HG03196 (cell line): ENCODE results near the gene SLC35A2.
"Not testable (repeated sequence)": the region's sequence is repeated elsewhere in the genome, so short reads cannot be mapped to it uniquely, and the experiment has no call there.

Source experiments
- ATAC-seq: cut with Tn5 transposase; IDR thresholded peaks from one replicate; pipeline ENCODE4 v1.9.1; 2021; ENCODE audit not compliant: unreplicated experiment

Gene SLC35A2

GRCh38 chrX:48854121-48854804 is 57.2 kb downstream of the SLC35A2 start:
- ATAC-seq, result not testable (repeated sequence)

GRCh38 chrX:48853494-48853893 is 58.0 kb downstream of the SLC35A2 start:
- not testable (repeated sequence) for ATAC-seq
